ENCODE data around the gene TMOD3.
"Not testable (repeated sequence)": the region's sequence is repeated elsewhere in the genome, so short reads cannot be mapped to it uniquely, and the experiment has no call there.

TMOD3 gene

GRCh38 chr15:51829376-51830275 lies at the start of gene TMOD3:
Gene TMOD3 (plus strand): TSS chr15:51829653. CDS start chr15:51862885, 33,232 bp downstream.
- peak; percentile 98 for DNase-seq

GRCh38 chr15:51780636-51781035 lies 48.8 kb upstream of the TMOD3 start:
- no peak for DNase-seq

GRCh38 chr15:51781506-51781905 lies 47.9 kb upstream of the TMOD3 start:
- DNase-seq: no peak

GRCh38 chr15:51782357-51782896 lies 47.0 kb upstream of the TMOD3 start:
- no peak for DNase-seq

- DNase-seq: no peak
Observed at GRCh38 chr15:51783967-51784366, 45.5 kb upstream of the TMOD3 start.

- DNase-seq: not testable (repeated sequence)
Observed at GRCh38 chr15:51787130-51787529, 42.3 kb upstream of the TMOD3 start.

- not testable (repeated sequence) for DNase-seq
Observed at GRCh38 chr15:51792474-51792873, 37.0 kb upstream of the TMOD3 start.

GRCh38 chr15:51793521-51794305 lies 35.7 kb upstream of the TMOD3 start:
- DNase-seq: peak; percentile 82

GRCh38 chr15:51796847-51797401 lies 32.5 kb upstream of the TMOD3 start:
- peak; percentile 28 for DNase-seq

- no peak for DNase-seq
Observed at GRCh38 chr15:51798281-51798680, 31.2 kb upstream of the TMOD3 start.

GRCh38 chr15:51799282-51800252 lies 29.9 kb upstream of the TMOD3 start:
- no peak for DNase-seq

- peak; percentile 74 for DNase-seq
Observed at GRCh38 chr15:51801391-51801835, 28.0 kb upstream of the TMOD3 start.

- DNase-seq: no peak
Observed at GRCh38 chr15:51802593-51802992, 26.9 kb upstream of the TMOD3 start.

- DNase-seq: no peak
Observed at GRCh38 chr15:51803965-51804364, 25.5 kb upstream of the TMOD3 start.

GRCh38 chr15:51806123-51806522 lies 23.3 kb upstream of the TMOD3 start:
- DNase-seq: no peak

- DNase-seq: no peak
Observed at GRCh38 chr15:51809457-51809856, 20.0 kb upstream of the TMOD3 start.

- DNase-seq: no peak
Observed at GRCh38 chr15:51812598-51812997, 16.9 kb upstream of the TMOD3 start.

- DNase-seq: no peak
Observed at GRCh38 chr15:51814606-51815005, 14.8 kb upstream of the TMOD3 start.

GRCh38 chr15:51816611-51817010 lies 12.8 kb upstream of the TMOD3 start:
- no peak for DNase-seq

- DNase-seq: no peak
Observed at GRCh38 chr15:51818150-51818549, 11.3 kb upstream of the TMOD3 start.

- DNase-seq: no peak
Observed at GRCh38 chr15:51825698-51826097, 3.8 kb upstream of the TMOD3 start.

All from eye (tissue), 1 donor.